Measurements from ENCODE around the gene GATB. TPM values are rescaled to one million over a fixed set of nuclear protein-coding genes. Genes with fewer than 3 reads are reported as not detected.

Gene GATB
- total RNA-seq, 1 experiment from 2014 or later, result 21.2 TPM

- Histone ChIP-seq H3K79me2 (ENCODE audit: insufficient read depth, low read length) (no peaks in the 10 kb centered on the region), H3K9me3 (ENCODE audit: control insufficient read depth, low read depth, low read length) (no peaks in the 10 kb centered on the region), H3K4ac (ENCODE audit: low read depth, low read length) (no peak overlapping the region), H2AK5ac (ENCODE audit: insufficient read length, low read length) (no peak overlapping the region), H3T11ph (ENCODE audit: low read length) (no peak overlapping the region), H3K14ac (ENCODE audit: insufficient read depth, low read length) (no peak overlapping the region), H4K91ac (ENCODE audit: insufficient read length, low read depth, low read length) (no peak overlapping the region), H3K79me1 (ENCODE audit: insufficient read depth, low read depth, low read length, poor library complexity, severe bottlenecking) (no peaks in the 10 kb centered on the region), H2BK5ac (ENCODE audit: insufficient read length, low read length) (no peak overlapping the region), H4K5ac (ENCODE audit: insufficient read length, low read depth, low read length) (no peak overlapping the region), H2BK120ac (ENCODE audit: low read depth, low read length, poor library complexity, severe bottlenecking) (no peak overlapping the region), H3K27me3 (ENCODE audit: insufficient read depth, low read length) (no peaks in the 10 kb centered on the region), H3K4me1 (ENCODE audit: insufficient read depth, low read length) (no peaks in the 10 kb centered on the region), H3K27ac (ENCODE audit: insufficient read length, low read depth, low read length) (no peak overlapping the region), H2AFZ (ENCODE audit: low read length) (no peak overlapping the region), H2BK12ac (ENCODE audit: insufficient read length, low read depth, low read length) (no peak overlapping the region), H4K20me1 (ENCODE audit: control insufficient read depth, insufficient read depth, insufficient read length) (no peaks in the 10 kb centered on the region), H3K23ac (ENCODE audit: insufficient read length, low read depth, low read length) (no peak overlapping the region), H3K18ac (ENCODE audit: insufficient read length, low read depth, low read length) (no peak overlapping the region), H3K23me2 (ENCODE audit: insufficient read length, low read depth, low read length, poor library complexity, severe bottlenecking) (no peaks in the 10 kb centered on the region), H2BK20ac (ENCODE audit: low read depth, low read length, poor library complexity, severe bottlenecking) (no peak overlapping the region), H3K4me2 (ENCODE audit: insufficient read depth, insufficient read length, low read length) (no peak overlapping the region), H3K9ac (ENCODE audit: extremely low read depth, insufficient read length, low read length) (no peak overlapping the region), H2BK15ac (ENCODE audit: low read depth, low read length) (no peak overlapping the region), H3K56ac (ENCODE audit: insufficient read length, low read depth, low read length) (no peak overlapping the region), H4K8ac (replicated peaks; ENCODE audit: insufficient read length, low read depth, low read length) (no peak overlapping the region)
- WGBS (ENCODE audit: extremely low coverage, insufficient read length, low lambda C conversion rate), result no CpG with 5 or more reads among the region's 9 CpGs
- no peak overlapping the region; a peak in 1 of 7 replicates for H3K27ac Mint-ChIP-seq
- H3K27me3 Mint-ChIP-seq (ENCODE audit: low read depth), result no peaks in the 10 kb centered on the region
- H3K36me3 Mint-ChIP-seq (ENCODE audit: insufficient read depth in 1 of 3, low read depth in 3 of 3), result peaks cover 4 to 10% (median 9%) of the 10 kb centered on the region in 3 experiments; a peak in 6 of 7 replicates
- H3K4me1 Mint-ChIP-seq, result no peaks in the 10 kb centered on the region
- H3K4me3 Mint-ChIP-seq, result no peak overlapping the region
- TF ChIP-seq, protein P1, sequence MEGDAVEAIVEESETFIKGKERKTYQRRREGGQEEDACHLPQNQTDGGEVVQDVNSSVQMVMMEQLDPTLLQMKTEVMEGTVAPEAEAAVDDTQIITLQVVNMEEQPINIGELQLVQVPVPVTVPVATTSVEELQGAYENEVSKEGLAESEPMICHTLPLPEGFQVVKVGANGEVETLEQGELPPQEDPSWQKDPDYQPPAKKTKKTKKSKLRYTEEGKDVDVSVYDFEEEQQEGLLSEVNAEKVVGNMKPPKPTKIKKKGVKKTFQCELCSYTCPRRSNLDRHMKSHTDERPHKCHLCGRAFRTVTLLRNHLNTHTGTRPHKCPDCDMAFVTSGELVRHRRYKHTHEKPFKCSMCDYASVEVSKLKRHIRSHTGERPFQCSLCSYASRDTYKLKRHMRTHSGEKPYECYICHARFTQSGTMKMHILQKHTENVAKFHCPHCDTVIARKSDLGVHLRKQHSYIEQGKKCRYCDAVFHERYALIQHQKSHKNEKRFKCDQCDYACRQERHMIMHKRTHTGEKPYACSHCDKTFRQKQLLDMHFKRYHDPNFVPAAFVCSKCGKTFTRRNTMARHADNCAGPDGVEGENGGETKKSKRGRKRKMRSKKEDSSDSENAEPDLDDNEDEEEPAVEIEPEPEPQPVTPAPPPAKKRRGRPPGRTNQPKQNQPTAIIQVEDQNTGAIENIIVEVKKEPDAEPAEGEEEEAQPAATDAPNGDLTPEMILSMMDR (conservative IDR thresholded peaks at IDR 0.05), result no peak
- no peak for DNase-seq
- H3K9me3 Mint-ChIP-seq, result no peaks in the 10 kb centered on the region
Measured at GRCh38 chr4:151665785-151666127, 95.1 kb downstream of the GATB start.

All from H9 (cell line).